Natural killer cell (primary cell): ENCODE results near the gene SLF1. TPM values are rescaled to one million over a fixed set of nuclear protein-coding genes. Genes with fewer than 3 reads are reported as not detected.

Experiments
- ATAC-seq, 3 donors: fragments of 150-1000 bp in 2 of 3; fragments of 200-7000 bp in 1 of 3; cut with Tn5 transposase; 1 replicate in 1 of 3; 2 replicates in 2 of 3; pipeline ENCODE4 v1.10.0; 2021; ENCODE audit warnings: mild to moderate bottlenecking in 2 of 3, moderate library complexity in 2 of 3
- DNase-seq, 2 donors: peaks; one replicate each; pipeline versions ENCODE4 v3.0.0 to v3.0.0-alpha.2; 2013 to 2021; ENCODE audit warnings: mixed read lengths in 1 of 2
- H3K27ac ChIP-seq: one replicate; pipeline ENCODE4 v1.5.1; 2013; ENCODE audit warnings: mild to moderate bottlenecking, low read length
- H3K27me3 ChIP-seq: one replicate; pipeline ENCODE4 v1.6.1; 2013; ENCODE audit warnings: low read length; ENCODE audit not compliant: control insufficient read depth, insufficient read depth
- H3K36me3 ChIP-seq: one replicate; pipeline ENCODE4 v1.6.1; 2013; ENCODE audit warnings: low read length; ENCODE audit not compliant: control insufficient read depth, insufficient read depth
- H3K4me1 ChIP-seq: one replicate; pipeline ENCODE4 v1.6.1; 2013; ENCODE audit warnings: low read length; ENCODE audit not compliant: control insufficient read depth, insufficient read depth
- H3K4me3 ChIP-seq: one replicate; pipeline ENCODE4 v1.5.1; 2013; ENCODE audit warnings: low read length
- H3K9me3 ChIP-seq: one replicate; pipeline ENCODE4 v1.6.1; 2013; ENCODE audit warnings: low read length; ENCODE audit not compliant: control insufficient read depth, insufficient read depth
- H3K27ac Mint-ChIP-seq, 2 donors: one replicate each; pipeline ENCODE4 v1.8.0; 2022; ENCODE audit warnings: mild to moderate bottlenecking in 2 of 2, mixed read lengths in 2 of 2, moderate library complexity in 1 of 2
- H3K27me3 Mint-ChIP-seq, 2 donors: one replicate each; pipeline ENCODE4 v1.8.0; 2022; ENCODE audit warnings: low read depth in 2 of 2, mixed read lengths in 2 of 2
- H3K36me3 Mint-ChIP-seq: one replicate; pipeline ENCODE4 v1.8.0; 2022; ENCODE audit warnings: mixed read lengths
- H3K4me1 Mint-ChIP-seq, 2 donors: one replicate each; pipeline ENCODE4 v1.8.0; 2022; ENCODE audit warnings: mixed read lengths in 2 of 2
- H3K4me3 Mint-ChIP-seq: one replicate; pipeline ENCODE4 v1.8.0; 2022; ENCODE audit warnings: mild to moderate bottlenecking, moderate library complexity, mixed read lengths
- H3K9me3 Mint-ChIP-seq, 2 donors: one replicate each; pipeline ENCODE4 v1.8.0; 2022; ENCODE audit warnings: mixed read lengths in 2 of 2
- CTCF ChIP-seq: fragments of 200-600 bp; IDR thresholded peaks from one replicate; pipeline ENCODE4 v1.8.0; 2022; ENCODE audit warnings: antibody characterized with exemption
- WGBS: methylation state at CpG from one replicate; pipeline ENCODE4 v1.1.7; 2013; ENCODE audit warnings: missing lambda C conversion rate; ENCODE audit not compliant: insufficient coverage; 5-methylcytosine and 5-hydroxymethylcytosine counted together
- intact Hi-C: fragments of 100-400 bp; cut with micrococcal nuclease; formaldehyde crosslinking; loops from one replicate; pipeline ENCODE4 v1.14.2; 2022
- total RNA-seq, 4 donors: library from RNA; stranded (reverse); fragments of 120-200 nt in 1 of 4; gene quantifications; one replicate each; pipeline versions ENCODE4 v1.2.3 to v1.2.4, GENCODE V29; 2013 to 2022

Gene SLF1
- total RNA-seq, 3 donors from 2014 or later (not counting 1 experiment from before 2014, with no cell fraction given): 9.5 to 17.2 (median 11.0) TPM

GRCh38 chr5:94649874-94650273, 31.4 kb downstream of the SLF1 start:
- H3K36me3 Mint-ChIP-seq: peaks cover 6% of the 10 kb centered on the region
- intact Hi-C loops: no loop called here
- Histone ChIP-seq H3K4me3 (no peak overlapping the region), H3K36me3 (peaks cover 5% of the 10 kb centered on the region), H3K9me3 (no peaks in the 10 kb centered on the region), H3K4me1 (no peaks in the 10 kb centered on the region), H3K27me3 (no peaks in the 10 kb centered on the region), H3K27ac (no peak overlapping the region)
- DNase-seq (no peak), ATAC-seq (no peak)
- WGBS: no CpG with 5 or more reads among the region's 1 CpG
- peaks cover 0 to 1% of the 10 kb centered on the region in 2 donors for H3K9me3 Mint-ChIP-seq
- no peak overlapping the region for H3K4me3 Mint-ChIP-seq
- H3K4me1 Mint-ChIP-seq: no peaks in the 10 kb centered on the region
- TF ChIP-seq CTCF: no peak
- H3K27me3 Mint-ChIP-seq: no peaks in the 10 kb centered on the region
- H3K27ac Mint-ChIP-seq: no peak overlapping the region

- H3K27me3 ChIP-seq: no peaks in the 10 kb centered on the region
- 100% methylated on average over 1 of the region's 1 CpG for WGBS
- Mint-ChIP-seq H3K27ac (no peak overlapping the region), H3K9me3 (peaks cover 15 to 24% of the 10 kb centered on the region in 2 donors), H3K36me3 (peaks cover 49% of the 10 kb centered on the region), H3K27me3 (no peaks in the 10 kb centered on the region), H3K4me3 (no peak overlapping the region), H3K4me1 (no peaks in the 10 kb centered on the region)
- no peak for TF ChIP-seq CTCF
- intact Hi-C loops: no loop called here
- H3K4me3 ChIP-seq: no peak overlapping the region
- H3K36me3 ChIP-seq: peaks cover 23% of the 10 kb centered on the region
- DNase-seq (no peak), ATAC-seq (no peak)
- H3K9me3 ChIP-seq: peaks cover 3% of the 10 kb centered on the region
- H3K27ac ChIP-seq: no peak overlapping the region
- no peaks in the 10 kb centered on the region for H3K4me1 ChIP-seq
Measured at GRCh38 chr5:94658272-94658671, 39.8 kb downstream of the SLF1 start.

- Histone ChIP-seq H3K27ac (no peak overlapping the region), H3K4me3 (no peak overlapping the region), H3K36me3 (peaks cover 33% of the 10 kb centered on the region), H3K9me3 (peaks cover 3% of the 10 kb centered on the region), H3K4me1 (no peaks in the 10 kb centered on the region), H3K27me3 (no peaks in the 10 kb centered on the region)
- Mint-ChIP-seq H3K27ac (no peak overlapping the region), H3K4me3 (no peak overlapping the region), H3K36me3 (peaks cover 37% of the 10 kb centered on the region), H3K9me3 (peaks cover 13 to 18% of the 10 kb centered on the region in 2 donors), H3K4me1 (no peaks in the 10 kb centered on the region), H3K27me3 (no peaks in the 10 kb centered on the region)
- no peak for TF ChIP-seq CTCF
- 92% methylated on average over 8 of the region's 8 CpGs for WGBS
- intact Hi-C loops: no loop called here
- ATAC-seq: no peak
- DNase-seq: no peak
Measured at GRCh38 chr5:94660506-94660905, 42.0 kb downstream of the SLF1 start.

- H3K9me3 ChIP-seq: peaks cover 3% of the 10 kb centered on the region
- no peaks in the 10 kb centered on the region for H3K4me1 ChIP-seq
- H3K27me3 ChIP-seq: no peaks in the 10 kb centered on the region
- Mint-ChIP-seq H3K9me3 (peaks cover 13 to 18% of the 10 kb centered on the region in 2 donors), H3K36me3 (peaks cover 31% of the 10 kb centered on the region), H3K27me3 (no peaks in the 10 kb centered on the region), H3K4me1 (no peaks in the 10 kb centered on the region), H3K4me3 (no peak overlapping the region), H3K27ac (no peak overlapping the region)
- DNase-seq (no peak), ATAC-seq (no peak)
- intact Hi-C loops: no loop called here
- 99% methylated on average over 3 of the region's 3 CpGs for WGBS
- no peak overlapping the region for H3K4me3 ChIP-seq
- peaks cover 29% of the 10 kb centered on the region for H3K36me3 ChIP-seq
- no peak for TF ChIP-seq CTCF
- H3K27ac ChIP-seq: no peak overlapping the region
Measured at GRCh38 chr5:94661086-94661485, 42.6 kb downstream of the SLF1 start.
